Esophagus squamous epithelium (tissue), 4 donors: ENCODE results near the gene RGS6.

Experiments
- CTCF ChIP-seq, 6 experiments: fragments of 450-650 bp in 4 of 6; fragments of 200-600 bp in 2 of 6; sonication (generic) in 2 of 6; IDR thresholded peaks; one replicate each; pipeline ENCODE4 v1.5.1; 2016 to 2019; ENCODE audit warnings: antibody characterized with exemption in 6 of 6, mild to moderate bottlenecking in 4 of 6, moderate library complexity in 4 of 6
- POLR2A ChIP-seq, 4 donors: fragments of 450-650 bp; IDR thresholded peaks; one replicate each; pipeline ENCODE4 v1.6.1; 2017; ENCODE audit warnings: antibody characterized with exemption in 4 of 4, mild to moderate bottlenecking in 4 of 4, moderate library complexity in 3 of 4

- TF ChIP-seq POLR2A (IDR thresholded peaks at IDR 0.05) (no peak), CTCF (IDR thresholded peaks at IDR 0.05) (no peak)
Measured at GRCh38 chr14:72615451-72616121, 683.4 kb downstream of the RGS6 start.
